Stimulated activated CD8-positive, alpha-beta memory T cell treated with anti-CD3 and anti-CD28 coated beads, Interleukin-4, amount 100 ng/mL, for 48 hours (primary cell): Measurements from ENCODE around the gene RNF123.

Experiments
- DNase-seq: peaks from one replicate; pipeline ENCODE4 v3.0.0-alpha.2; 2020

The RNF123 gene

GRCh38 chr3:49705390-49705960 lies 16.1 kb downstream of the RNF123 start:
- DNase-seq = no peak

- no peak for DNase-seq
These were observed 17.2 kb downstream of the RNF123 start for GRCh38 chr3:49706456-49707112.

GRCh38 chr3:49707113-49707480 lies 17.7 kb downstream of the RNF123 start:
- DNase-seq = no peak

DNA sequence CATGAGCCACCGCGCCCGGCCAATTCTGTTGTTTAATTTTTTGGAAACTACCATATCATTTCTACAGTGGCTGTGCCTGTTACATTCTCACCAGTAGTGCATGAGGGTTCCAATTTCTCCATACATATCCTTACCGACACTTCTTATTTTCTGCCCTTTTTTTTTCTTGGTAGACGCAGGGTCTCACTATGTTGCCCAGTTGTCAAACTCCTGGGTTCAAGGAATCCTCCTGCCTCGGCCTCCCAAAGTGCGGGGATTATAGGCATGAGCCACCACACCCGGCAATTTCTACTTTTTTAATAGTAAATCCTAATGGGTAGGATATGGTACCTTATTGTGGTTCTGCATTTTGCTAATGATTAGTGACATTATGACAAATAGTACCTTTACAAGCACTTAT lies 20.5 kb downstream of the RNF123 start:
- no peak for DNase-seq

DNA sequence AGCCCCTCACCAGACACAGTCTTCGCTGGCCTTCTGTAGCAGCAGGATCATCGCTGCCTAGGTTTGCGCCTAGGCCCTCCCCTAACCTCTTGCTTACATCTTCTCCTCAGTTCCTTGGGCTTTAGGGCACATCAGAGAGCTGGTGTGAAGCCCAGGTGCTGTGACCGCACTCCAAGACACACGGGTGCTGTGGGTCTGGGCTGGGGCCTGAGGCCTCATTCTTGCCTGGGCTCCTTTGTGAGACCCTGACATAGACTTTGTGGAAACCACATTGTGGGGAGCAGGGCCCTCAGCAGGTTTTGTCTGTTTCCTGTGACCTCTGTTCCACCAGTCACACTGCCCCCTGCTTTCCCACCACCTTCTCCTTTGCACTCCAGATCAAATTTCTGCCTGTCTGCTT lies 22.1 kb downstream of the RNF123 start:
- no peak for DNase-seq

DNA sequence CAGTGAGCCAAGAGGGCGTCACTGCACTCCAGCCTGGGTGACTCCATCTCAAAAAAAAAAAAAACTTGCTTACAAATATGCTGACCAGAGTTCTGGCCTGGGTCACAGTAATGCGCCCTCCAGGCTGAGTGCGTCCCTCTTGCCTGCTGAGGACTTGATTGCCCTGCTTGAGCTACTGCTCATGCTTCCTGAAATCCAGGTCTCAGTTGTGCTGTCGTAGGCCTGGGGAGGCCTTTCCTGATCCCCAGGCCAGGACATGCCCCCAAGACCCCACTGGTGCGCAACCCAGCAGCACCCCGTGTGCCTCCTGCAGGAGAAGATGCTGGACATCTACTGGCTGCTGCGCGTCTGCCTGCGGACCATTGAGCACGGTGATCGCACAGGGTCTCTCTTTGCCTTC lies 22.8 kb downstream of the RNF123 start:
- no peak for DNase-seq

DNA sequence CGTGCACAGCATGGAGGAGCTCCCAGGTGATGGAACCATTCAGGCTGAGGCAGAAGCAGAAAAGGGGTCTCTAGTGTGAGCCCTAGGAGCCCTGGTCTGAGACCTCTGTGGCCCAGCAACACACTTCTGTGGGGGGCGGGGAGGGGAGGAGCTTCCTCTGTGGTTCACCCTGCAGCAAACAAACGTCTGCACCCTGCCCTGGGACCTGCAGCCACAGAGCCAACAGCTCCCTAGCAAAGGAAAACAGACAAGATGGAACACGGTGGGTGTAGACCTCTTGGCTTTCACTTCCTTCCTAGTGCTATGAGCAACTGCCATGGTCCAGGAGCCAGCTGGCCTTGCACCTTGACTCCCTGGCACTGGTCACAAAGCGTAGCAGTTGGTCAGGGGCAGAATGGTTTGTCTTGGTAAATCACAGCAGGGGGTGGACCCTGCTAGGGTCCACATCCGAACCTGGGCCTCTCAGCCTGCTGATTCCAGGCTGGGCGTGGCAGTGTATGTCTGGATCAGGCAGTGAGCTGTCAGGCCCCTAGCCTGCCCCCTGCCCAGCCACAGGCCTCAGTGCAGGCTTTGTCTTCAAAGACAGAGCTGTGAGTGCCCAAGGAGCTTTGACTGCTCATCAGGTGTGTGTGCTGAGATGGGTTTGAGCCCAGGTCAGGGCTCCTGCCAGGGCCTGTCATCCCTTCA lies 23.4 kb downstream of the RNF123 start:
- no peak for DNase-seq

- DNase-seq = no peak
These were observed 24.2 kb downstream of the RNF123 start for GRCh38 chr3:49713336-49714105.

GRCh38 chr3:49714728-49715550 lies 25.6 kb downstream of the RNF123 start:
- DNase-seq = no peak

GRCh38 chr3:49715611-49716121 lies 26.3 kb downstream of the RNF123 start:
- DNase-seq = no peak

DNA sequence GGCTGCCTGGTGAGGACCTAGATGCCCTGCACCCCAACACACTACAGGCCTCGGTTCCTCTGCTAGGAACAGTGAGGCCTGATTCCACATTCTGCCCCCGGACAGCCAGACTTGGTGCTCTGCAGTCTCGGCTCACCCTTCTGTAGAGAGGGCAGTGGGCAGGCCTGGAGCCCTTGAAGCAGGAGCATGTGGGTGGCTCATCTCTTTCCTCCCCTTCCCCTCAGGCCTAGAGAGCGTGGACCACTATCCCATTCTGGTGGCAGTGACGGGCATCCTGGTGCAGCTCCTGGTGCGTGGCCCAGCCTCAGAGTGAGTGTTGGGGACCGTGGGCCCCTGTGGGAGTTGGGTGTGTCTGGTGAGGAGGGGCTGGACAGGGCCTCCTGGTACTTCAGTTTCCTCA lies 26.8 kb downstream of the RNF123 start:
- DNase-seq = no peak

GRCh38 chr3:49716691-49717210 lies 27.4 kb downstream of the RNF123 start:
- no peak for DNase-seq

- DNase-seq = no peak
These were observed 28.0 kb downstream of the RNF123 start for GRCh38 chr3:49717211-49717958.

- no peak for DNase-seq
These were observed 28.9 kb downstream of the RNF123 start for GRCh38 chr3:49717959-49718857.

GRCh38 chr3:49718858-49719213 lies 29.5 kb downstream of the RNF123 start:
- peak; percentile 46 for DNase-seq

DNA sequence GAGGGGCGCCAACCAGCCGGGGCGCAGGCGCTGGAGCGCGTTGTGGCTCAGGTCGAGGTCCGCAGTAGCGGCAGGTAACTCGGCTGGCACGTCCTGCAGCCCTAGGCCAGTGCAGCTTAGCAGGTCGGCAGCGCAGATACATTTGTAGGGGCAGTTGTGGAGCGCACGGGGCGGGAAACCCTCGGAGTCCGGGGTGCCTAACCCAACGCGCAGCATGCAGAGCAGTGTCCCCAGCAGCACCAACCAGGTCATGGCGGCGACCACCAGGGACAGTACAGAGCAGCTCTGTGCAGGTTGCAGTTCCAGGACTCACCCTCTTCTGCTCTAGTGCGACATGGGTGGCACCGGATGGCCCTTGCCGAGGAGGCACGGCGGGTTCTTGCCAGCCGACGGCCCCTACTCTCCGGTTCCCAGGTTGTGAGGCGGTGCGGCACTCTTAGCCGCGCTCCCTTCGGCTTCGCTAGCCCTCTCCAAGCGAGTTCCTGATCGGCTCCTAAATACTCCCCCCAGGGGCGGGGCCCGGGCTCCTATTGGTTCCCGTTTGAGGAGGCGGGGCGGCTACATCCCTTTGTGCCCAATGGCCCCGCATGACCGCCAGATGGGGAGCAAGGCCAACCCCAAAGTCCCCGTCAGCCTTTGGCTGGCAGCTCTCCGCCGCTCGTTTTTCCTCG lies 30.0 kb downstream of the RNF123 start, which contains the start of gene AMIGO3:
AMIGO3 (minus strand) TSS at position 471 of the 671 bp plus-strand sequence; CDS start at position 252, 219 bp downstream.
- DNase-seq = peak; percentile 97

DNA sequence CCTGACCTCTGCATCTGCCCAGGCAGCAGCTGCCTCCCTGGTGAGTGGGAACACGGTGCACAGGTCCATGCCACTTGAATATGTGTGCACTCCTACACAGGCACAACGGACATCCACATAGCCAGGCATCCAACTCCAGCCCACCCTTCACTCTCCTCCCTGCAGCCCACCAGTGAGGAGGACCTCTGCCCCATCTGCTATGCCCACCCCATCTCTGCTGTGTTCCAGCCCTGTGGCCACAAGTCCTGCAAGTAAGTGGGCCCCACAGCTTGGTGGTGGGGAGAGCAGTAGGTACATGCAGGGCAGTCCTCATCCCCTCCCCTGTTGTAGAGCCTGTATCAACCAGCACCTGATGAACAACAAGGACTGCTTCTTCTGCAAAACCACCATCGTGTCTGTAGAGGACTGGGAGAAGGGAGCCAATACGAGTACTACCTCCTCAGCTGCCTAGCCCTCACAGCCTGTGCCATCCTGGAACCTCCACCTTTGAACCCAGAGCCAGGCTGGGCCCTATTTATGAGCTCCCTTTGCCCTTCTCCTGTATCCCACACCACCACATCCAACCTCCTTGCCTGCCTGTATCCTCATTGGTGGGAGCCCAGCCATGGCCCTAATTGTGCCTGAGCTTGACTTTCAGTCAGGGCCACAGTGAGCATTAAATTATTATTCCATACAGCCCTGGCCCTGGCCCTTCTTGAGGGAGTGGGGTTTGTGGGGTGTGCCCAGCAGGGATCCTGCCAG lies 31.7 kb downstream of the RNF123 start:
- no peak for DNase-seq

DNA sequence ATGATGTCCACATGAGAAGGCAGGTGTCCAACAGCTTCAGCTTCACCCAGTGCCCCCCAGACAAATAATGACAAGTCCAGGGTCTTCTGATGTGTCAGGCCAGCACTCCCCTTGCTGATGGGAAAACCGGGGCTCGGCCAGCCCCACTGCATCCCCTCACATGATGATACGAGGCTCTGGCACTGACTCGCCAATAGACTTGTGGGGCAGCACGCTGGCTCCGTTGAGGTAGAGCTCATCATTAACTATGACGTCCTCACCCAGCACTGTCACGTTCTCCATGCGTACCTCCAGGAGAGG lies 32.2 kb downstream of the RNF123 start:
- no peak for DNase-seq
